ENCODE results near the gene TEX51. TPM values are rescaled to one million over a fixed set of nuclear protein-coding genes. Genes with fewer than 3 reads are reported as not detected.

Gene TEX51
- total RNA-seq, 2 donors from 2014 or later = 1.3 TPM; not detected in 1

DNA sequence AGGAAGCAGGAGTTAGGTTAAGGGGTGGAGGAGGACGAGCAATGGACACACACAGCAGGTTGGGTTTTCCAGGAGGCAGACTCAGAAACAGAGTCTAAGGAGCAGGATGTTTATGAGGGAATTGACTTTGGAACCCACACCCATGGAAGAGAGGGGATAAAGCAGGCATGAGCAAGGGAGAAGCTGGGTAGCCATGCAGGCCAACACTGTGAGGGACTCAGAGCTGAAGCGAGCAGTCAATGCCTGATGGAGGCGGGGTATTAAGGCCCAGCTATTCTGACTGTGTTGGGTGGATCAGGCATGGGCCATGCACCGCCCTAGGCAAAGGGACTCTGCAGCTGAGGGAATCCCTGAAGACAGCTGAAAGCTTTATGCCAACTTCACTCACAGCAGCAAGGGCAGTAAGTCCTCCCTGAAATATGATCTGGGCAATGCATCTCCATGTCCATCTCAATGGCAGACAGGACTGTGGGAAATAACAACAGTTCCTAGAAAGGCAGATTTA is 37.6 kb downstream of the TEX51 start:
- no peak overlapping the region for H3K27ac ChIP-seq
- no peaks in the 10 kb centered on the region for H3K36me3 ChIP-seq
- no peaks in the 10 kb centered on the region for H3K4me1 ChIP-seq (replicated peaks)
- no peaks in the 10 kb centered on the region for H3K9me3 ChIP-seq
- intact Hi-C loops (cut with DNase I) = no loop called here
- H3K27me3 ChIP-seq (replicated peaks; ENCODE audit: insufficient read depth) = no peaks in the 10 kb centered on the region
- no peak overlapping the region for H3K4me3 ChIP-seq
- no peak for DNase-seq (ENCODE audit: low spot score)
- WGBS = 90% methylated on average over 4 of the region's 4 CpGs
- TF ChIP-seq, protein P1, sequence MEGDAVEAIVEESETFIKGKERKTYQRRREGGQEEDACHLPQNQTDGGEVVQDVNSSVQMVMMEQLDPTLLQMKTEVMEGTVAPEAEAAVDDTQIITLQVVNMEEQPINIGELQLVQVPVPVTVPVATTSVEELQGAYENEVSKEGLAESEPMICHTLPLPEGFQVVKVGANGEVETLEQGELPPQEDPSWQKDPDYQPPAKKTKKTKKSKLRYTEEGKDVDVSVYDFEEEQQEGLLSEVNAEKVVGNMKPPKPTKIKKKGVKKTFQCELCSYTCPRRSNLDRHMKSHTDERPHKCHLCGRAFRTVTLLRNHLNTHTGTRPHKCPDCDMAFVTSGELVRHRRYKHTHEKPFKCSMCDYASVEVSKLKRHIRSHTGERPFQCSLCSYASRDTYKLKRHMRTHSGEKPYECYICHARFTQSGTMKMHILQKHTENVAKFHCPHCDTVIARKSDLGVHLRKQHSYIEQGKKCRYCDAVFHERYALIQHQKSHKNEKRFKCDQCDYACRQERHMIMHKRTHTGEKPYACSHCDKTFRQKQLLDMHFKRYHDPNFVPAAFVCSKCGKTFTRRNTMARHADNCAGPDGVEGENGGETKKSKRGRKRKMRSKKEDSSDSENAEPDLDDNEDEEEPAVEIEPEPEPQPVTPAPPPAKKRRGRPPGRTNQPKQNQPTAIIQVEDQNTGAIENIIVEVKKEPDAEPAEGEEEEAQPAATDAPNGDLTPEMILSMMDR (IDR thresholded peaks at IDR 0.05) = no peak
- no peak for TF ChIP-seq POLR2A (IDR thresholded peaks at IDR 0.05)
- no peak for TF ChIP-seq POLR2AphosphoS5 (IDR thresholded peaks at IDR 0.05)

GRCh38 chr2:126940331-126940730 is 41.6 kb downstream of the TEX51 start:
- no peaks in the 10 kb centered on the region for H3K27me3 ChIP-seq (replicated peaks; ENCODE audit: insufficient read depth)
- DNase-seq (ENCODE audit: low spot score) = no peak
- 88% methylated on average over 4 of the region's 4 CpGs for WGBS
- no peaks in the 10 kb centered on the region for H3K36me3 ChIP-seq
- H3K27ac ChIP-seq = no peak overlapping the region
- no peaks in the 10 kb centered on the region for H3K9me3 ChIP-seq
- no peaks in the 10 kb centered on the region for H3K4me1 ChIP-seq (replicated peaks)
- intact Hi-C loops (cut with DNase I) = no loop called here
- no peak overlapping the region for H3K4me3 ChIP-seq
- TF ChIP-seq POLR2AphosphoS5 (IDR thresholded peaks at IDR 0.05) (no peak), POLR2A (IDR thresholded peaks at IDR 0.05) (no peak)
- TF ChIP-seq, protein P1 (IDR thresholded peaks at IDR 0.05) = no peak

GRCh38 chr2:126942427-126943203 is 43.9 kb downstream of the TEX51 start:
- Histone ChIP-seq H3K9me3 (no peaks in the 10 kb centered on the region), H3K36me3 (no peaks in the 10 kb centered on the region), H3K27me3 (replicated peaks; ENCODE audit: insufficient read depth) (no peaks in the 10 kb centered on the region), H3K27ac (no peak overlapping the region), H3K4me3 (no peak overlapping the region), H3K4me1 (replicated peaks) (no peaks in the 10 kb centered on the region)
- 41% methylated on average over 5 of the region's 5 CpGs for WGBS
- intact Hi-C loops (cut with DNase I) = no loop called here
- TF ChIP-seq POLR2AphosphoS5 (IDR thresholded peaks at IDR 0.05) (no peak), POLR2A (IDR thresholded peaks at IDR 0.05) (no peak)
- TF ChIP-seq, protein P1 (IDR thresholded peaks at IDR 0.05) = no peak
- no peak for DNase-seq (ENCODE audit: low spot score)

- intact Hi-C loops (cut with DNase I) = no loop called here
- TF ChIP-seq POLR2AphosphoS5 (IDR thresholded peaks at IDR 0.05) (no peak), POLR2A (IDR thresholded peaks at IDR 0.05) (no peak)
- TF ChIP-seq, protein P1 (IDR thresholded peaks at IDR 0.05) = no peak
- no peaks in the 10 kb centered on the region for H3K4me1 ChIP-seq (replicated peaks)
- WGBS = 94% methylated on average over 4 of the region's 4 CpGs
- H3K27ac ChIP-seq = no peak overlapping the region
- H3K9me3 ChIP-seq = no peaks in the 10 kb centered on the region
- no peaks in the 10 kb centered on the region for H3K36me3 ChIP-seq
- no peak overlapping the region for H3K4me3 ChIP-seq
- no peak for DNase-seq (ENCODE audit: low spot score)
- H3K27me3 ChIP-seq (replicated peaks; ENCODE audit: insufficient read depth) = no peaks in the 10 kb centered on the region
These were observed 45.1 kb downstream of the TEX51 start for GRCh38 chr2:126943612-126944348.

Data from prostate gland (tissue), 2 donors.